ENCODE data around the gene DEDD2. TPM values are rescaled to one million over a fixed set of nuclear protein-coding genes. Genes with fewer than 3 reads are reported as not detected.

DEDD2 gene
- polyA plus RNA-seq, 1 of the 3 experiments (the other 2 are of a cell fraction), result 30.2 TPM

- H2AFZ ChIP-seq (ENCODE audit: low read depth), result no peak overlapping the region
- H3F3A ChIP-seq (replicated peaks; ENCODE audit: insufficient read depth), result peaks cover 47% of the 10 kb centered on the region
- peaks cover 25 to 30% of the 10 kb centered on the region in 2 experiments for H3K4me1 ChIP-seq (ENCODE audit: control insufficient read depth in 1 of 2, insufficient read depth in 2 of 2, low read depth in 1 of 2, low read length in 1 of 2)
- H4K20me1 ChIP-seq (ENCODE audit: insufficient read depth), result peaks cover 40% of the 10 kb centered on the region
- ChIA-PET CTCF (interaction anchor here (0.9 to 14.8 kb wide), 14 partner anchors 10 to 137 kb away, joined by 3 to 205 read pairs (median 4); partner anchors contain the start of genes PAFAH1B3, PRR19 and ZNF526), POLR2A (interaction anchor here (0.5 to 3.3 kb wide), 4 partner anchors 11 to 185 kb away, joined by 3 to 35 read pairs (median 16); no protein-coding TSS in a partner anchor)
- no peaks in the 10 kb centered on the region for H3K9me3 ChIP-seq
- no peak for DNase-seq
- peaks cover 7 to 25% of the 10 kb centered on the region in 2 experiments for H3K36me3 ChIP-seq (replicated peaks in 1 of 2; ENCODE audit: control insufficient read depth in 1 of 2, insufficient read depth in 2 of 2, low read length in 1 of 2)
- TF ChIP-seq RCOR1 (IDR thresholded peaks at IDR 0.05; ENCODE audit: low read length) (no peak), EP300 (IDR thresholded peaks at IDR 0.05; ENCODE audit: borderline replicate concordance in 1 of 2, low read depth in 1 of 2, low read length in 1 of 2) (no peak), YY1 (IDR thresholded peaks at IDR 0.05; ENCODE audit: low read depth) (no peak), FOXM1 (IDR thresholded peaks at IDR 0.05; ENCODE audit: low read depth) (no peak), JUND (IDR thresholded peaks at IDR 0.05) (no peak), MXI1 (IDR thresholded peaks at IDR 0.05; ENCODE audit: low read depth, low read length) (no peak), GATA2 (CRISPR knock-in tag; IDR thresholded peaks at IDR 0.05) (no peak), TCF12 (IDR thresholded peaks at IDR 0.05) (no peak), RFX5 (IDR thresholded peaks at IDR 0.05; ENCODE audit: low read length) (no peak)
- peak overlapping the region; percentile 97 for H3K4me2 ChIP-seq
- H3K79me2 ChIP-seq (ENCODE audit: insufficient read depth), result peaks cover 49% of the 10 kb centered on the region
- H3K9ac ChIP-seq, result no peak overlapping the region; the same call in 1 of the 2 replicates
- 0 out of 4 replicates have a peak overlapping the region, but pooled peaks of 1 of the 2 experiments have one; percentile 83 for H3K4me3 ChIP-seq (ENCODE audit: low read depth in 2 of 2, low read length in 1 of 2)
- H3K9me2 ChIP-seq, result no peaks in the 10 kb centered on the region
- no peaks in the 10 kb centered on the region for H3K27me3 ChIP-seq (ENCODE audit: insufficient read depth)
- H3K27ac ChIP-seq (ENCODE audit: low read depth in 2 of 2, low read length in 1 of 2), result peak overlapping the region; percentile 83 to 95
- 85% methylated on average over 10 of the region's 10 CpGs for WGBS (ENCODE audit: low lambda C conversion rate)
Observed at GRCh38 chr19:42245231-42245630, 27.8 kb upstream of the DEDD2 start.

DNA sequence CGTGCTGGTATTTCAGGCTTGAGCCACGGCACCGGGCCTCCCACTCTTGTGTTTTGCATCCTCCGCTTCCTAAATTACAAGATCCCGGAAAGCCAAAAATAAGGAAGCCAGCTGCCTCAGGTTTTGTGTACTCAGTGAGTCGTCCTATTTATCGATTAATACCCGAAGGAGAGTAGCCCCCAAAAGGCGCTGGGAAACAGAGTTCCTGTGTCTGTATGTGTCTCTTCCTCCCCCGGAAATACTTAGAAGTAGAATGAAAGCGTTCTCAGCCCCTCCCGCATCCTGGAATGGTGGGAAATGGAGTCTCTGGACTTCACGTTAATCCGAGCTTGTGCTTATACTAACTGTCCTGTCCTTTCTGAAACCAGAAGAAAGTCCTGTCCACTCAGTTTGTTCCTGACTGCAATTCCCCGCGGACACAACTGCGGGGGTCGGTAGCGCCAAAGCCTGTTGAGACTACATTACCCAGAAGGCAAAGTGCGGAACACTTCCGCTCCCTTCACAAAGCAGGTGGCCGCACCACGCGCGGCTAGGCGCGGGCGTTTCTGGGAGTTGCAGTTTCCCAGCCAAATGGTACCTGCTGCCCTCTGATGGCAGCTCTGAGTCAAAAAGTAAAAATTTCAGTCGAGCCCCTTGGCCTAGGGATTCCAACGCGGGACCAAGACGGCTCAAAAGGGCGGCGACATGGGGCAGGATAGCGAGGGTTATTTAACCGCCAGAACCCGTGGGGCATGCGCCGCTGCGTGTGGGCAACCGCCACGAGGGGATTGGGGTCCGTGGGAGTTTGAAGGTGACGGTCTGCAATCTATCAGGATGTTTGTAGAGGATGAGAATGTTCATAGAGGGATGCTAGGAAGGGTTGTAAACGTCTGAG lies 27.1 kb upstream of the DEDD2 start:
- Histone ChIP-seq H3K9me2 (no peaks in the 10 kb centered on the region), H3K4me2 (peak overlapping the region; percentile 97), H2AFZ (ENCODE audit: low read depth) (peak overlapping the region; percentile 27; the same call in 1 of the 2 replicates), H3K4me3 (ENCODE audit: low read depth in 2 of 2, low read length in 1 of 2) (peak overlapping the region; percentile 83 to 84), H3K9ac (peak overlapping the region; percentile 70), H3K9me3 (no peaks in the 10 kb centered on the region), H3K27ac (ENCODE audit: low read depth in 2 of 2, low read length in 1 of 2) (peak overlapping the region; percentile 83 to 95), H3K79me2 (ENCODE audit: insufficient read depth) (peaks cover 49% of the 10 kb centered on the region), H3K4me1 (ENCODE audit: control insufficient read depth in 1 of 2, insufficient read depth in 2 of 2, low read depth in 1 of 2, low read length in 1 of 2) (peaks cover 19 to 30% of the 10 kb centered on the region in 2 experiments), H3F3A (replicated peaks; ENCODE audit: insufficient read depth) (peaks cover 43% of the 10 kb centered on the region), H4K20me1 (ENCODE audit: insufficient read depth) (peaks cover 34% of the 10 kb centered on the region), H3K36me3 (replicated peaks in 1 of 2; ENCODE audit: control insufficient read depth in 1 of 2, insufficient read depth in 2 of 2, low read length in 1 of 2) (peaks cover 7 to 25% of the 10 kb centered on the region in 2 experiments), H3K27me3 (ENCODE audit: insufficient read depth) (no peaks in the 10 kb centered on the region)
- CTCF ChIA-PET, result interaction anchor here (0.7 to 14.8 kb wide), 20 partner anchors 11 to 145 kb away, joined by 3 to 205 read pairs (median 4); partner anchors contain the start of genes PAFAH1B3 and PRR19
- POLR2A ChIA-PET, result interaction anchor here (0.5 to 3.0 kb wide), 6 partner anchors 12 to 186 kb away, joined by 3 to 28 read pairs (median 3); partner anchors contain the start of gene PAFAH1B3
- peak; percentile 83 for DNase-seq
- 6% methylated on average over 45 of the region's 45 CpGs for WGBS (ENCODE audit: low lambda C conversion rate)
- TF ChIP-seq FOXJ3 (CRISPR knock-in tag; IDR thresholded peaks at IDR 0.05) (no peak), RAD21 (IDR thresholded peaks at IDR 0.05; ENCODE audit: low read length) (peak; percentile 42; the same call in 1 of the 2 replicates), NFIC (IDR thresholded peaks at IDR 0.05; ENCODE audit: borderline replicate concordance) (peak; percentile 15; the same call in 1 of the 2 replicates), FOXM1 (IDR thresholded peaks at IDR 0.05; ENCODE audit: low read depth) (no peak), ELF1 (IDR thresholded peaks at IDR 0.05) (peak; percentile 97), RCOR1 (IDR thresholded peaks at IDR 0.05; ENCODE audit: low read length) (no peak), POLR2AphosphoS5 (IDR thresholded peaks at IDR 0.05; ENCODE audit: low read depth, low read length) (peak; percentile 74), SMC3 (IDR thresholded peaks at IDR 0.05; ENCODE audit: low read depth, low read length) (peak; percentile 45), JUND (IDR thresholded peaks at IDR 0.05) (peak; percentile 1), GATA2 (CRISPR knock-in tag; IDR thresholded peaks at IDR 0.05) (no peak), EP300 (IDR thresholded peaks at IDR 0.05; ENCODE audit: borderline replicate concordance in 1 of 2, low read depth in 1 of 2, low read length in 1 of 2) (peak in 1 of 2 experiments; percentile 17; a peak in 1 of 4 replicates), CTCF (IDR thresholded peaks at IDR 0.05) (peak; percentile 68), FOSL2 (IDR thresholded peaks at IDR 0.05; ENCODE audit: borderline replicate concordance, low read depth) (peak; percentile 34; the same call in 1 of the 2 replicates)
- TF ChIP-seq, protein P1, sequence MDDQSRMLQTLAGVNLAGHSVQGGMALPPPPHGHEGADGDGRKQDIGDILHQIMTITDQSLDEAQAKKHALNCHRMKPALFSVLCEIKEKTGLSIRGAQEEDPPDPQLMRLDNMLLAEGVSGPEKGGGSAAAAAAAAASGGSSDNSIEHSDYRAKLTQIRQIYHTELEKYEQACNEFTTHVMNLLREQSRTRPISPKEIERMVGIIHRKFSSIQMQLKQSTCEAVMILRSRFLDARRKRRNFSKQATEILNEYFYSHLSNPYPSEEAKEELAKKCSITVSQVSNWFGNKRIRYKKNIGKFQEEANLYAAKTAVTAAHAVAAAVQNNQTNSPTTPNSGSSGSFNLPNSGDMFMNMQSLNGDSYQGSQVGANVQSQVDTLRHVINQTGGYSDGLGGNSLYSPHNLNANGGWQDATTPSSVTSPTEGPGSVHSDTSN (IDR thresholded peaks at IDR 0.05), result peak; percentile 36
- TF ChIP-seq, protein P2, sequence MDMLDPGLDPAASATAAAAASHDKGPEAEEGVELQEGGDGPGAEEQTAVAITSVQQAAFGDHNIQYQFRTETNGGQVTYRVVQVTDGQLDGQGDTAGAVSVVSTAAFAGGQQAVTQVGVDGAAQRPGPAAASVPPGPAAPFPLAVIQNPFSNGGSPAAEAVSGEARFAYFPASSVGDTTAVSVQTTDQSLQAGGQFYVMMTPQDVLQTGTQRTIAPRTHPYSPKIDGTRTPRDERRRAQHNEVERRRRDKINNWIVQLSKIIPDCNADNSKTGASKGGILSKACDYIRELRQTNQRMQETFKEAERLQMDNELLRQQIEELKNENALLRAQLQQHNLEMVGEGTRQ (IDR thresholded peaks at IDR 0.05; ENCODE audit: borderline replicate concordance, low read depth, low read length), result peak; percentile 49; the same call in 1 of the 2 replicates
- TF ChIP-seq, protein P3, sequence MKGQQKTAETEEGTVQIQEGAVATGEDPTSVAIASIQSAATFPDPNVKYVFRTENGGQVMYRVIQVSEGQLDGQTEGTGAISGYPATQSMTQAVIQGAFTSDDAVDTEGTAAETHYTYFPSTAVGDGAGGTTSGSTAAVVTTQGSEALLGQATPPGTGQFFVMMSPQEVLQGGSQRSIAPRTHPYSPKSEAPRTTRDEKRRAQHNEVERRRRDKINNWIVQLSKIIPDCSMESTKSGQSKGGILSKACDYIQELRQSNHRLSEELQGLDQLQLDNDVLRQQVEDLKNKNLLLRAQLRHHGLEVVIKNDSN (IDR thresholded peaks at IDR 0.05; ENCODE audit: borderline replicate concordance, low read depth), result peak; percentile 80
- TF ChIP-seq, protein P4, sequence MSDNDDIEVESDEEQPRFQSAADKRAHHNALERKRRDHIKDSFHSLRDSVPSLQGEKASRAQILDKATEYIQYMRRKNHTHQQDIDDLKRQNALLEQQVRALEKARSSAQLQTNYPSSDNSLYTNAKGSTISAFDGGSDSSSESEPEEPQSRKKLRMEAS (IDR thresholded peaks at IDR 0.05; ENCODE audit: low read depth), result peak; percentile 89
